Measurements from ENCODE around the gene LAMTOR1. TPM values are rescaled to one million over a fixed set of nuclear protein-coding genes. Genes with fewer than 3 reads are reported as not detected.
"Not testable (repeated sequence)": the region's sequence is repeated elsewhere in the genome, so short reads cannot be mapped to it uniquely, and the experiment has no call there.

Gene LAMTOR1
- total and polyA plus RNA-seq, 2 donors (not counting 1 experiment from before 2014, with no cell fraction given), result 71.0 to 104 TPM

DNA sequence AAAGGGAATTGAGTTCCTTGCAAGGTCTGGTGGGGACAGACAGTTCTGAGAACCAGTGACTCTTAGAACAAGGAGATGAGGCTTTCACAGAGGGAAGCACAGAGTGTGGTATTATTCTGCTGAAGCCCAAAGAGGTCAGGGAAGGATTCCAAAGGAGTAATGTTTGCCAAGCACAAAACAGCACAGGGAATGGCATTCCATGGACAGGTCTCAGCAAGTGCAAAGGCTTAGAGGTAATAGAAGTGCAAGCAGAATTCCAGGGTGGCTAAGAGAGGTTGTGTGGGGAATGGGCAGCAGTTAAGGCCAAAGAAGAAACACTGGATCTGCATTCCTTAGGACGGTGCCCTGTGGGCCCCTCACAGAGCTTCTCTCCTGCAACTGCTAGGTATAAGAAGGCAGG is 39.0 kb upstream of the LAMTOR1 start:
- WGBS (ENCODE audit: insufficient coverage), result 100% methylated on average over 1 of the region's 1 CpG
- H2AFZ ChIP-seq (ENCODE audit: insufficient read depth, low read depth, low read length, poor library complexity, severe bottlenecking); H4K20me1 ChIP-seq (ENCODE audit: control insufficient read depth, insufficient read depth, low read length, poor library complexity, severe bottlenecking); H3K27ac ChIP-seq (ENCODE audit: low read length in 2 of 2); H3K4me1 Mint-ChIP-seq; H3K4me3 Mint-ChIP-seq; H3K4me2 ChIP-seq (replicated peaks; ENCODE audit: low read depth, low read length, poor library complexity, severe bottlenecking); POLR2A ChIA-PET; H3K9me3 Mint-ChIP-seq (ENCODE audit: insufficient read depth); DNase-seq; H3K9ac ChIP-seq (ENCODE audit: low read length); H3K4me1 ChIP-seq (ENCODE audit: control insufficient read depth in 2 of 2, insufficient read depth in 2 of 2, low read length in 2 of 2); ATAC-seq (ENCODE audit: low read depth); H3K4me3 ChIP-seq (ENCODE audit: control extremely low read depth in 1 of 5, extremely low read depth in 1 of 5, insufficient read depth in 1 of 5, low read depth in 2 of 5, low read length in 4 of 5); H3K36me3 ChIP-seq (replicated peaks in 1 of 2; ENCODE audit: control extremely low read depth in 1 of 2, control insufficient read depth in 1 of 2, extremely low read depth in 1 of 2, insufficient read depth in 2 of 2, low read length in 1 of 2); H3K27ac Mint-ChIP-seq; H3K79me2 ChIP-seq (ENCODE audit: control insufficient read depth, insufficient read depth, low read length); H3K9me3 ChIP-seq (ENCODE audit: control extremely low read depth in 1 of 3, control insufficient read depth in 2 of 3, insufficient read depth in 1 of 3, low read length in 2 of 3); H3K27me3 ChIP-seq (replicated peaks in 1 of 4; ENCODE audit: control extremely low read depth in 1 of 4, control insufficient read depth in 3 of 4, insufficient read depth in 4 of 4, low read length in 3 of 4): not testable (repeated sequence)
- CTCF ChIA-PET, result interaction anchor here (4.1 kb wide), 1 partner anchor 117 kb away, joined by 28 read pairs; no protein-coding TSS in a partner anchor
- H3K27me3 Mint-ChIP-seq, result peaks cover 19% of the 10 kb centered on the region
- intact Hi-C loops (cut with micrococcal nuclease), result loop anchor here (5.0 kb wide), 1 partner anchor 40 kb away; the partner anchor contains the start of gene LAMTOR1

DNA sequence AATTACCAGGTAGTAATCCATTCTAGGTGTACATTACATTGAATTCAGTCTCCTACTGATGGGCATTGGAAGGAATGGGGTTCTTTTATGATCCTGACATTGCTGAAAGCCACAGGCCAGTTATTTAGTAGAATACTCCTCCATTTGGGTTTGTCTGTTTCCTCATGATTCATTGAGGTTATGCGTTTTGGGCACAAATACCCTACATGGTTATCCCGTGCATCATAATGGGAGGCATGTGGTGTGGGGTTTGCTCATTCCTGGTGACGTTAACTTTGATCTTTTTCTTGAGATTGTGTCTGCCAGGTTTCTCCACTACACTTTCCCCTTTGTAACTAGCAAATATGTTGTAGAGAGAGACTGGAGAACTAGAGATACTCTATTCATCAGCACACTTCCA is 38.0 kb upstream of the LAMTOR1 start:
- no peaks in the 10 kb centered on the region for H3K9me3 ChIP-seq (ENCODE audit: control extremely low read depth in 1 of 3, control insufficient read depth in 2 of 3, insufficient read depth in 1 of 3, low read length in 2 of 3)
- H3K9me3 Mint-ChIP-seq (ENCODE audit: insufficient read depth), result no peaks in the 10 kb centered on the region
- ATAC-seq (ENCODE audit: low read depth), result no peak
- H3K4me3 Mint-ChIP-seq, result no peak overlapping the region
- no peak overlapping the region for H3K4me2 ChIP-seq (replicated peaks; ENCODE audit: low read depth, low read length, poor library complexity, severe bottlenecking)
- no peak overlapping the region for H3K4me3 ChIP-seq (ENCODE audit: control extremely low read depth in 1 of 5, extremely low read depth in 1 of 5, insufficient read depth in 1 of 5, low read depth in 2 of 5, low read length in 4 of 5)
- DNase-seq, result no peak
- no peak overlapping the region for H2AFZ ChIP-seq (ENCODE audit: insufficient read depth, low read depth, low read length, poor library complexity, severe bottlenecking)
- H3K4me1 ChIP-seq (ENCODE audit: control insufficient read depth in 2 of 2, insufficient read depth in 2 of 2, low read length in 2 of 2), result no peaks in the 10 kb centered on the region
- no peaks in the 10 kb centered on the region for H3K79me2 ChIP-seq (ENCODE audit: control insufficient read depth, insufficient read depth, low read length)
- H3K9ac ChIP-seq (ENCODE audit: low read length), result no peak overlapping the region
- intact Hi-C loops (cut with micrococcal nuclease), result loop anchor here (5.0 kb wide), 1 partner anchor 39 kb away; the partner anchor contains the start of gene LAMTOR1
- peaks cover 0 to 3% (median 0%) of the 10 kb centered on the region in 4 experiments for H3K27me3 ChIP-seq (replicated peaks in 1 of 4; ENCODE audit: control extremely low read depth in 1 of 4, control insufficient read depth in 3 of 4, insufficient read depth in 4 of 4, low read length in 3 of 4)
- no peaks in the 10 kb centered on the region for H3K36me3 ChIP-seq (replicated peaks in 1 of 2; ENCODE audit: control extremely low read depth in 1 of 2, control insufficient read depth in 1 of 2, extremely low read depth in 1 of 2, insufficient read depth in 2 of 2, low read length in 1 of 2)
- no peak overlapping the region for H3K27ac ChIP-seq (ENCODE audit: low read length in 2 of 2)
- ChIA-PET CTCF (interaction anchor here (1.0 to 4.1 kb wide), 2 partner anchors 116 to 306 kb away, joined by 3 to 28 read pairs; no protein-coding TSS in a partner anchor), POLR2A (interaction anchor here (0.7 kb wide), 1 partner anchor 38 kb away, joined by 7 read pairs; no protein-coding TSS in a partner anchor)
- peaks cover 19% of the 10 kb centered on the region for H3K27me3 Mint-ChIP-seq
- H3K27ac Mint-ChIP-seq, result no peak overlapping the region
- H3K4me1 Mint-ChIP-seq, result no peaks in the 10 kb centered on the region
- WGBS (ENCODE audit: insufficient coverage), result no CpG with 5 or more reads among the region's 3 CpGs
- H4K20me1 ChIP-seq (ENCODE audit: control insufficient read depth, insufficient read depth, low read length, poor library complexity, severe bottlenecking), result no peaks in the 10 kb centered on the region
- TF ChIP-seq CTCF (IDR thresholded peaks at IDR 0.05), result no peak
- TF ChIP-seq EZH2 (IDR thresholded peaks at IDR 0.05; ENCODE audit: borderline replicate concordance, insufficient read depth, low read depth, low read length, poor library complexity, severe bottlenecking), result no peak

Measured in B cell (primary cell).